Endothelial cell of coronary artery (primary cell): ENCODE measurements around the gene AFM. TPM values are rescaled to one million over a fixed set of nuclear protein-coding genes. Genes with fewer than 3 reads are reported as not detected.

Source experiments
- total RNA-seq: library from RNA; depleted of rRNA; stranded (reverse); fragments of >200 nt; gene quantifications from 2 replicates; pipeline ENCODE4 v1.2.3, GENCODE V29; 2014

AFM gene
- total RNA-seq: not detected in 2 replicates

DNA sequence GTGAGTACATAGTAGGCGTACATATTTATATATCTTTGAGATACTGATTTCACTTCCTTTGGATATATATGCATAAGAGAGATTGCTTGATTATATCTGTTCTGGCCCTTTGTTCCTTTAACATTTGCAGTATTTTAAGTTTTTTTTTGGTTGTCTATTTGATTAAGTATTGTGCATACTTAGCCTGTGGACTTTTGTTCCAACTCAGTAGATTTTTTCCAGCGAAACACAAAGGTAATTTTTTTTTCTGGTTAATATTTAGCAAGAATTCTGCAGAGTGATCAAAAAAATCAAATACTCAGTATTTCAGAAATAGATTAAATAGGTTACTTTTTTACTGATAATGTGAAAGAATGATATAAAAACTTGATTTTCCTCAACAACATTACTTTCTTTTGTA is at the start of gene AFM:
Gene AFM (plus strand): TSS at position 388 of the 400 bp plus-strand sequence. CDS start 31 bp downstream, outside the sequence.

GRCh38 chr4:73435984-73436383 is 45.6 kb upstream of the AFM start, which contains the start of gene AFP:
Gene AFP, plus strand, starts transcription at chr4:73436221. Its CDS starts 42 bp downstream, at chr4:73436263.

Other genes with a start within 250 kb of the AFM start
- gene ANKRD17, start 222.9 kb upstream of the AFM start, total RNA-seq: 42.4 and 55.9 TPM in 2 replicates
- not detected in 2 replicates for gene ALB, start 77.5 kb upstream of the AFM start, total RNA-seq
- gene AFP, start 45.5 kb upstream of the AFM start, total RNA-seq: 1.0 TPM in 1 of 2 replicates, not detected in the other
- gene RASSF6, start 138.7 kb downstream of the AFM start, total RNA-seq: not detected in 2 replicates